Bronchus fibroblast of lung (primary cell): ENCODE measurements around the gene GRSF1. TPM values are rescaled to one million over a fixed set of nuclear protein-coding genes. Genes with fewer than 3 reads are reported as not detected.

Experiments
- total RNA-seq: library from RNA; depleted of rRNA; stranded (reverse); fragments of >200 nt; gene quantifications from 2 replicates; pipeline ENCODE4 v1.2.3, GENCODE V29; 2015

The GRSF1 gene
- 51.6 and 67.2 TPM in 2 replicates for total RNA-seq

DNA sequence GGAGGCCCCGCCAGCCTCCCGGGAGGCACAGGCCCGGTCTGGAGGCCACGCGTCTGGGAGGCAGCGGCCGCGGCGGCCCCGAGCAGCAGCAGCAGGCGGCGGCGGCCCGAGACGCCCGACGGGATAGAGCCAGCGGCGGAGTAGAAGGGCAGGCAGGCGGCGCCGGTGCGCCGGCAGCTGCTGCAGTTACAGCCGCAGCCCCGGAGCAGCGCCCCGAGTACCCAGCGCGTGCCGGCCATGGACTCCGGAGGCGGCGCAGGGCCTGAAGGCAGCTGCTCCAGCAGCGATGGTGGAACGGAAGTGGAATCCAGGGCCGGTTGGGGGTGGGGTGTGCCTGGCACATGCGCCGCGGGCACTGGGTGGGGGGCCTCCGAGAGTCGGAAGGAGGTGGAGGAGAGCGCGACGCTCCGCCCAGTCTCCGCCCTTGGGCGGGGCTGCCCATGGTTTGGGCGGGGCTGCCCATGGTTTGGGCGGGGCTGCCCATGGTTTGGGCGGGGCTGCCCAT is at the start of gene GRSF1:
Gene GRSF1, minus strand, starts transcription at position 302 of the 505 bp plus-strand sequence. Its CDS starts 63 bp downstream, at position 239.

Other genes starting within 250 kb of the GRSF1 start
- not detected in 2 replicates for gene AMBN, start 247.6 kb downstream of the GRSF1 start, total RNA-seq
- not detected in 2 replicates for gene ENAM, start 211.1 kb downstream of the GRSF1 start, total RNA-seq
- not detected in 2 replicates for gene JCHAIN, start 173.4 kb downstream of the GRSF1 start, total RNA-seq
- gene UTP3, start 151.4 kb downstream of the GRSF1 start, total RNA-seq = 9.9 and 13.8 TPM in 2 replicates
- 10.7 and 17.7 TPM in 2 replicates for gene RUFY3, start 117.9 kb downstream of the GRSF1 start, total RNA-seq
- 4.9 and 7.9 TPM in 2 replicates for gene MOB1B, start 62.5 kb upstream of the GRSF1 start, total RNA-seq
- gene DCK, start 153.8 kb upstream of the GRSF1 start, total RNA-seq = 15.3 and 21.0 TPM in 2 replicates